Caco-2 (cell line): ENCODE measurements around the gene HEPN1. TPM values are rescaled to one million over a fixed set of nuclear protein-coding genes. Genes with fewer than 3 reads are reported as not detected.

ENCODE experiments used
- BruUV-seq: library from RNA; stranded (reverse); fragments of 400-500 nt; replicated peaks from 2 replicates; lab custom pipeline; 2021; lab: Mats Ljungman, UMichigan
- CTCF ChIA-PET: fragments of 300-600 bp; sonication (Branson Sonifier 250); formaldehyde crosslinking; loops from one replicate; lab custom pipeline; 2022; ENCODE audit warnings: antibody characterized with exemption; lab: Charles Lee
- POLR2A ChIA-PET: fragments of 300-600 bp; sonication (Branson Sonifier 250); formaldehyde crosslinking; loops from one replicate; lab custom pipeline; 2022; ENCODE audit warnings: antibody characterized with exemption; lab: Charles Lee
- DNase-seq, 2 experiments: peaks; one replicate each; pipeline versions ENCODE4 v3.0.0 to v3.0.0-alpha.2; 2020 to 2022
- H3K27me3 ChIP-seq: replicated peaks from 2 replicates; pipeline ENCODE4 v1.6.0; 2011; ENCODE audit warnings: low read length; ENCODE audit not compliant: control insufficient read depth, insufficient read depth
- H3K36me3 ChIP-seq: 2 replicates; pipeline ENCODE4 v1.5.1; 2011; ENCODE audit warnings: low read length; ENCODE audit not compliant: control insufficient read depth, insufficient read depth
- H3K4me1 ChIP-seq: fragments of 250-450 bp; sonication (Bioruptor Pico); 2 replicates; pipeline ENCODE4 v1.5.1; 2020; ENCODE audit warnings: mild to moderate bottlenecking
- H3K4me3 ChIP-seq: 2 replicates; pipeline ENCODE4 v1.5.1; 2011; ENCODE audit warnings: low read depth, mild to moderate bottlenecking, control low read depth, low read length
- H3K9me3 ChIP-seq: fragments of 250-450 bp; sonication (Bioruptor Pico); 2 replicates; pipeline ENCODE4 v1.5.1; 2020; ENCODE audit warnings: mild to moderate bottlenecking, moderate library complexity
- H3K27ac Mint-ChIP-seq: one replicate; pipeline ENCODE4 v1.8.0; 2022; ENCODE audit warnings: mixed read lengths; ENCODE audit not compliant: unreplicated experiment
- H3K27me3 Mint-ChIP-seq: one replicate; pipeline ENCODE4 v1.8.0; 2022; ENCODE audit warnings: mixed read lengths; ENCODE audit not compliant: insufficient read depth, unreplicated experiment
- H3K36me3 Mint-ChIP-seq: one replicate; pipeline ENCODE4 v1.8.0; 2022; ENCODE audit warnings: mild to moderate bottlenecking, mixed read lengths; ENCODE audit not compliant: insufficient read depth, unreplicated experiment
- H3K4me1 Mint-ChIP-seq: one replicate; pipeline ENCODE4 v1.8.0; 2022; ENCODE audit warnings: low read depth, mixed read lengths; ENCODE audit not compliant: unreplicated experiment
- H3K4me3 Mint-ChIP-seq: one replicate; pipeline ENCODE4 v1.8.0; 2022; ENCODE audit warnings: mild to moderate bottlenecking, moderate library complexity, mixed read lengths; ENCODE audit not compliant: unreplicated experiment
- H3K9me3 Mint-ChIP-seq: one replicate; pipeline ENCODE4 v1.8.0; 2022; ENCODE audit warnings: mixed read lengths; ENCODE audit not compliant: unreplicated experiment
- intact Hi-C: fragments of 100-400 bp; cut with micrococcal nuclease; formaldehyde crosslinking; loops from one replicate; pipeline ENCODE4 v1.10.0; 2022; ENCODE audit not compliant: unreplicated experiment
- total RNA-seq: library from RNA; stranded (reverse); gene quantifications from 2 replicates; pipeline ENCODE4 v1.2.3, GENCODE V29; 2022
- TF ChIP-seq, protein P1 (sequence below), 2 experiments: fragments of 200-600 bp in 1 of 2; IDR thresholded peaks; 1 replicate in 1 of 2; 2 replicates in 1 of 2; pipeline versions ENCODE4 v1.5.1 to v1.8.0; 2011 to 2022; ENCODE audit warnings: antibody characterized with exemption in 1 of 2, control low read depth in 1 of 2, inconsistent platforms in 1 of 2, low read depth in 1 of 2, low read length in 1 of 2, mild to moderate bottlenecking in 1 of 2, moderate library complexity in 1 of 2; ENCODE audit not compliant: insufficient read depth in 1 of 2, severe bottlenecking in 1 of 2, unreplicated experiment in 1 of 2

HEPN1 gene
- total RNA-seq, 1 experiment from 2014 or later = not detected

DNA sequence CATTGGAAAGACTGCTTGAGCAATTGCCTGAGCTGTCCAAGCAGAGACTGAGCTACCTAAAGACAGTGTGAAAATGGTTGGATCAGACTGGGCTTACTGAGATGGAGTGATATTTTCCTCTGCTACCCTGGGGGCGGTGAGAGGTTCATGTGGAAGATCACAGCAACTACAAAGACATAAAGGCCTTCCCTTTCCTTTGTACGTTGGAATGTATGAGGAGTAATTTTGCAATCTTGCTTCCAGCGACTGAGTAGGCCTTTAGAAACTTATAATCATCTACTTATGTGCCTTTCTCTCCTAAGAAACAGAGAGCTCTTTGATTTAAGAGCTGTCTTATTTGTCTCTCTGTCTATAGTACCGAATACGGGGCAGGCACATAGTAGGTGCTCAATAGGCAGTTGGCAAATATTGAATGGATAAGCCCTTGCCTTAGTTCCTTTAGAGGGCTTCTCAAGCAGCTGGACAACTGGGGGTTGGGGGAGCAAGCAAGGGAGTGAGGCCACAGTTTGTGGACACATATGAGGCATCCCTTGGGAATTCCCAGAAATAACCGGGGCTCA, 19.2 kb downstream of the HEPN1 start:
- no peaks in the 10 kb centered on the region for H3K36me3 Mint-ChIP-seq
- Histone ChIP-seq H3K27me3 (no peaks in the 10 kb centered on the region), H3K4me1 (peaks cover 13% of the 10 kb centered on the region), H3K4me3 (no peak overlapping the region), H3K9me3 (no peaks in the 10 kb centered on the region), H3K36me3 (no peaks in the 10 kb centered on the region)
- no peaks in the 10 kb centered on the region for H3K9me3 Mint-ChIP-seq
- BruUV-seq = no TSS peak
- H3K4me1 Mint-ChIP-seq = no peaks in the 10 kb centered on the region
- ChIA-PET CTCF (interaction anchor here (1.3 kb wide), 1 partner anchor 62 kb away, joined by 3 read pairs; no protein-coding TSS in a partner anchor), POLR2A (no interaction called here)
- no peak overlapping the region for H3K27ac Mint-ChIP-seq
- no peak for DNase-seq
- H3K4me3 Mint-ChIP-seq = no peak overlapping the region
- intact Hi-C loops = no loop called here
- H3K27me3 Mint-ChIP-seq = peaks cover 2% of the 10 kb centered on the region
- TF ChIP-seq, protein P1, sequence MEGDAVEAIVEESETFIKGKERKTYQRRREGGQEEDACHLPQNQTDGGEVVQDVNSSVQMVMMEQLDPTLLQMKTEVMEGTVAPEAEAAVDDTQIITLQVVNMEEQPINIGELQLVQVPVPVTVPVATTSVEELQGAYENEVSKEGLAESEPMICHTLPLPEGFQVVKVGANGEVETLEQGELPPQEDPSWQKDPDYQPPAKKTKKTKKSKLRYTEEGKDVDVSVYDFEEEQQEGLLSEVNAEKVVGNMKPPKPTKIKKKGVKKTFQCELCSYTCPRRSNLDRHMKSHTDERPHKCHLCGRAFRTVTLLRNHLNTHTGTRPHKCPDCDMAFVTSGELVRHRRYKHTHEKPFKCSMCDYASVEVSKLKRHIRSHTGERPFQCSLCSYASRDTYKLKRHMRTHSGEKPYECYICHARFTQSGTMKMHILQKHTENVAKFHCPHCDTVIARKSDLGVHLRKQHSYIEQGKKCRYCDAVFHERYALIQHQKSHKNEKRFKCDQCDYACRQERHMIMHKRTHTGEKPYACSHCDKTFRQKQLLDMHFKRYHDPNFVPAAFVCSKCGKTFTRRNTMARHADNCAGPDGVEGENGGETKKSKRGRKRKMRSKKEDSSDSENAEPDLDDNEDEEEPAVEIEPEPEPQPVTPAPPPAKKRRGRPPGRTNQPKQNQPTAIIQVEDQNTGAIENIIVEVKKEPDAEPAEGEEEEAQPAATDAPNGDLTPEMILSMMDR (IDR thresholded peaks at IDR 0.05; ENCODE audit: insufficient read depth in 1 of 2, low read depth in 1 of 2, low read length in 1 of 2, severe bottlenecking in 1 of 2, unreplicated experiment in 1 of 2) = no peak

DNA sequence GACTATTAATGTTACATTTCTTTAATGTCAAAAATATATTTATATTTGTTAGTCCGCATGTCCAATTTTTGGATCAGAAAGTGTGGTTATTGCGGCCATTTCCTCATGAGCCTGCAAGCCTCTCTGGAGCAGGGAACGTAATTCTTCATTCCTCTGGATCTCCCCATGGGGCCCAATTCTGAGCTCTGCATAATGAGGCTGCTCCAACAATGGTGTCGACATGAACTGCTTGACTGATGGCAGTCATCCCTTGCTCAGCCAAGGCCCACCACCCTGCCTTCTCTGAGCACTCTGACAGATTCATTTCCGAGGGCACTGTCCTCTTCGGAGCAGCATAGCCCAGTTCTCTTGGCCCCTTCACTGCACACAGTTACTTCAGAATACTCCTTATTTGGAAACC, 19.9 kb downstream of the HEPN1 start:
- H3K4me3 Mint-ChIP-seq = no peak overlapping the region
- Histone ChIP-seq H3K4me1 (peaks cover 13% of the 10 kb centered on the region), H3K27me3 (no peaks in the 10 kb centered on the region), H3K36me3 (no peaks in the 10 kb centered on the region), H3K9me3 (no peaks in the 10 kb centered on the region), H3K4me3 (no peak overlapping the region)
- ChIA-PET CTCF (interaction anchor here (1.3 kb wide), 1 partner anchor 63 kb away, joined by 3 read pairs; no protein-coding TSS in a partner anchor), POLR2A (interaction anchor here (0.5 kb wide), 1 partner anchor 1529 kb away, joined by 7 read pairs; no protein-coding TSS in a partner anchor)
- no peaks in the 10 kb centered on the region for H3K9me3 Mint-ChIP-seq
- H3K4me1 Mint-ChIP-seq = no peaks in the 10 kb centered on the region
- intact Hi-C loops = no loop called here
- BruUV-seq = no TSS peak
- TF ChIP-seq, protein P1 (IDR thresholded peaks at IDR 0.05; ENCODE audit: insufficient read depth in 1 of 2, low read depth in 1 of 2, low read length in 1 of 2, severe bottlenecking in 1 of 2, unreplicated experiment in 1 of 2) = no peak
- no peak for DNase-seq
- no peaks in the 10 kb centered on the region for H3K36me3 Mint-ChIP-seq
- peaks cover 2% of the 10 kb centered on the region for H3K27me3 Mint-ChIP-seq
- H3K27ac Mint-ChIP-seq = no peak overlapping the region

DNA sequence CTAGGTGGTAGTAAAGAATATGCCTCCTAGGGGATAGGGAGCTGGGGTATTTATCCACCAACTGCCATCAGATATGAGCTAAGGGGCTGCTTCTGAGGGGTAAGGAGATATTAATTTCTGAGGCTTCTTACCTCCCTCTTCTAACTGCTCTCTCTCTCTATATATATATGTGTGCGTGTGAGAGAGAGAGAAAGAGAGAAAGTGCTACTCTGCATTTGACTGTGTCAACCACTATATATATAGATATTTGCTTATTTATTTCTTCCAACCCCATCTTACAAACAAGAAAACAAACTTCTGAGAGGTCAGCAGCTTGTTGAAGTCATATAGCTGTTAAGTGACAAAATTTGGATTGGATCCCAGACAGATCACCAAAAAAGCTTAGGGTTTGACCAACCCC, 22.7 kb downstream of the HEPN1 start:
- H3K27me3 ChIP-seq = no peaks in the 10 kb centered on the region
- no peaks in the 10 kb centered on the region for H3K9me3 ChIP-seq
- DNase-seq = no peak
- no peaks in the 10 kb centered on the region for H3K9me3 Mint-ChIP-seq
- H3K4me1 Mint-ChIP-seq = no peaks in the 10 kb centered on the region
- H3K36me3 Mint-ChIP-seq = no peaks in the 10 kb centered on the region
- H3K4me3 Mint-ChIP-seq = no peak overlapping the region
- POLR2A ChIA-PET = no interaction called here
- TF ChIP-seq, protein P1 (IDR thresholded peaks at IDR 0.05; ENCODE audit: insufficient read depth in 1 of 2, low read depth in 1 of 2, low read length in 1 of 2, severe bottlenecking in 1 of 2, unreplicated experiment in 1 of 2) = no peak
- H3K27ac Mint-ChIP-seq = no peak overlapping the region
- H3K4me3 ChIP-seq = no peak overlapping the region
- no peaks in the 10 kb centered on the region for H3K27me3 Mint-ChIP-seq
- intact Hi-C loops = no loop called here
- no peaks in the 10 kb centered on the region for H3K36me3 ChIP-seq
- no peaks in the 10 kb centered on the region for H3K4me1 ChIP-seq
- BruUV-seq = no TSS peak
- CTCF ChIA-PET = interaction anchor here (0.9 to 1.0 kb wide), 2 partner anchors 201 to 485 kb away, joined by 3 read pairs; no protein-coding TSS in a partner anchor
